Activated CD4-positive, alpha-beta T cell treated with anti-CD3 and anti-CD28 coated beads, Interleukin-2, amount 50 U/mL, for 4 hours (primary cell): ENCODE measurements around the gene AUTS2.

Source experiments
- DNase-seq, 2 experiments: peaks; one replicate each; pipeline ENCODE4 v3.0.0-alpha.2; 2020

AUTS2 gene

GRCh38 chr7:69736126-69736810, 138.0 kb downstream of the AUTS2 start:
- DNase-seq = no peak

GRCh38 chr7:69738396-69738951, 140.2 kb downstream of the AUTS2 start:
- DNase-seq = no peak

DNA sequence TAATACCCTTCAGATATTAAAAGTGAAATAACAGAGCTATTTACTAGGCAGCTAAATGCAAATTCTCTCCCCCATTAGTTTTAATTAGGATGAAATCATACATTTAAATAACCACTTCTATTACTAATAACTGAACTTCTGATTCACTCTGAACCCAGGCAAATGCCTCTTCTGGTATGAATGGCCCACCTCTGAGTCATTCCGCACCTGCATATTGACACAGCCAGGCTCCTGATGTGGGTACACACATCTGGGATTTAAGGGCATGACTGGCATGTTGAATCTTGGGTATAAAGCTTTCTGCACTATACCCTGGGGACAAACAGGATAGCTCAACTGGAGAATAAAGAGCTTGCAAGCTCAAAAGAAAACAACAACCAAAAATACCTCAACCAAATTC, 140.9 kb downstream of the AUTS2 start:
- no peak for DNase-seq

GRCh38 chr7:69739931-69740431, 141.7 kb downstream of the AUTS2 start:
- no peak for DNase-seq

- DNase-seq = no peak
Observed at GRCh38 chr7:69742237-69742636, 144.0 kb downstream of the AUTS2 start.

DNA sequence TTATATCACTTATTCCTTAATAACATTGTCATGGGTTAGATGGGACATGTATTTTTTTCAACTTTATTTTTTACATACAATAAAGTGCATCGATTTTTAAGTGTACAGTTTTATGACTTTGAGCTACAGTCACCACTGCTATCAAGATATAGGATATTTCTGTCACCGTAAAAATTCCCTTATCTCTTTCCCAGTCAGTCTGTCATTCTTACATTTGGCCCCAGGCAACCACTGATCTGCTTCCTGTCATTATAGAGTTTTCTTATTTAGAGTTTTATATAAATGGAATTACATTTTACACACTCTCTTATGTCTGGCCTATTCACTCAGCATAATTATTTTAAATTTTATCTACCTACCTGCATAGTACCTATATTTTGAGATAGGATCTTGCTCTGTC, 145.2 kb downstream of the AUTS2 start:
- no peak for DNase-seq

GRCh38 chr7:69744026-69744425, 145.8 kb downstream of the AUTS2 start:
- no peak for DNase-seq

DNA sequence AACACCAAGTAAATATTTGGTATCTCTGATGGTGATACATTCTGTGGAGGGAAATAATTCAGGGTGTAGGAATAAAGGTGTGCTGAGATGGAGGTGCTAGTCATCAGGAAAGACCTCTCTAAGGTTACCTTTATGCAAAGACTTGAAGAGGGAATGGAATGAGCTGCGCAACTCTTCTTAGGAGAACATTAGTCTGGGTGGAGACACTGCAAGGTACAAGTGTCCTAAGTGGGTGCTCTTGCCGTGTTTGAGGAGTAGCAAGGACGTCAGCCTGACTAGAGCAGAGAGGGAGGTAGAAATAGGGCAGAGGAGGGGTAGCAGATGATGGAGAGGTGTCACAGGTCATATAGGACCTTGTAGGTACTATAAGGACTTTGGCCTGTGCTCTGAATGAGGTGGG, 148.1 kb downstream of the AUTS2 start:
- no peak for DNase-seq

DNA sequence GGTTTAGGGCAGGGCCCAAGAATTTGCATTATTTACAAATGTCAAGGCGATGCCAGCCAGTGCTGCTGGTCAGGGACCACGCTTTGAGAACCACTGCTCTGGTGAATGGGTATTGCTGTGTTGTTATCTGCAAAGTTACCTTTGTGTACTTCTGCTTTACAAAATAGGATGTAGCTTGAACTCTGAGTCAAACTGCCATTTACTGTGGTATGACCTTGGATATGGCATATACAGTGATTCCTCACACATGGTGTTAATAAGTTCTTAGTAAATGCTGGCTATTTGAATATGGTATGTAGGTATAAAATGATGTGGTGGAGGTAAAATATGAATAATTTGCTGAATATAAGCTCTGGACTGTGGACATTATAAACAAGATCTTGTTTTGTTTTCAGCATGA, 148.9 kb downstream of the AUTS2 start:
- DNase-seq = no peak

GRCh38 chr7:69748530-69748929, 150.3 kb downstream of the AUTS2 start:
- no peak for DNase-seq

DNA sequence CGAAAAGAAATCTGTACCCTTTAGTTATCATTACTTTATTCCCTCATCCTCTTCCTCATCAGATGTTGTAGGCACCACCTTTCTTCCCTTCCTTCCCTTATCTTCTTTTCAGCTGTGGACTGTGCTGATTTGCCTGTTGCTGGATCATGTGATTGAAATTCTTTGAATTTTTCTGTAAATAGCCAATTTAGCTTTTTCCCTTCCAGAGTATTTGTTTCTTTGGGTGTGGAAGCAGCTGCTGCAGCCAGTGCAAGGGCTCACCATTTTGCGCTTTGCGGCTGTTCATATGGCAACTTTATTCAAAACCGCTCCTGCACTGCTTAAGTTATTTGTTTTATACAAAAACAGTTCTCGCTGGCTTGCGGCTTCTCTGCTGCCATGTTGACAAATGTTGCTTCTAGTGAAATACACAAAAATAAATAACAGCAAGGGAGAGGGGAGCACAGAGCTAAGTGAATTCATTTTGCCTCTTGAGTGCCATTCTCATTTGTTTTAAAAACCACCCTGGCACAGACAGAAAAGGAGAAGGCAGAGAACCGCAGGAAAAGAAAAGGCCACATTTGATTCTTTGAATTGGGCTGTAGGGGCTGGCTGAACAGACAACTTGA, 151.2 kb downstream of the AUTS2 start:
- DNase-seq = no peak

DNA sequence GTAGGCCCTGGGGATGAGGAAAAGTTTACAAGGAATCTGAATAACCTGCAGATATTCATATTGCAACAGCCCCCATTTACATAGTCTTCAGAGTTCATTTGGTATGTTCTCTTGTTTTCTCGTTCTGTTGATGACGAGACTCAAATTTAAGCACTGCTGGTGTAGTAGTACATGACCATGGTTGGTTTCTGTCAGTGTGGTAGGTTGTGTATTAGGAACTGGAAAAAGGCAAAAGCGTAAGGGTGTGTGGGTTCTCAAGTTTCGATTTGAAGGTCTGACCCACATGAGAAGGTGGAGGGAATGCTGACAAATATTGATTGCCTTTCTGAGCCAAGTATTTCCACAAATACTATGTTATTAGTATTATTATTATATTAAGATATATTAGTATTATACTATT, 151.7 kb downstream of the AUTS2 start:
- DNase-seq = no peak

GRCh38 chr7:69751026-69751425, 152.8 kb downstream of the AUTS2 start:
- no peak for DNase-seq

DNA sequence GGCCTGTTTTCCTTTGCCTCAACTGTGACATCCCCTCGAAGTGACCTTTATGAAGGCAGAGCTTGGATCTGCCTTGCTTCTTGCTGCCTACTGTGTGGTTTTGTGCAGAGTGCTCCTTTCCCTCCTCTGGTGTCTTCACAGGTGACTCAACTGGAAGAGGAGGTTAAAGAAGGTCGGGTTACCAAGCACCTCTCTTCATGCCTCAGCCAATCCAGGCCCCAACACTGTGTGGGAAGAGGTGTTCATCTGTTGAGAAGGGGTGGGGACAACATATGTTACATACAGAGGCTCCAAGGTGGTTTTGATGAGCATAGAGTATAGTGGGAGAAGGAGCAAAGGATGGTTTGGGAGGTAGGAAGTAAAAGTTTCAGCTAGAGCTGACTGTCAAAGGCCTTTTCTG, 155.7 kb downstream of the AUTS2 start:
- DNase-seq = no peak

- no peak for DNase-seq
Observed at GRCh38 chr7:69754476-69754875, 156.2 kb downstream of the AUTS2 start.

- no peak for DNase-seq
Observed at GRCh38 chr7:69756235-69756634, 158.0 kb downstream of the AUTS2 start.

GRCh38 chr7:69757528-69757927, 159.3 kb downstream of the AUTS2 start:
- no peak for DNase-seq

DNA sequence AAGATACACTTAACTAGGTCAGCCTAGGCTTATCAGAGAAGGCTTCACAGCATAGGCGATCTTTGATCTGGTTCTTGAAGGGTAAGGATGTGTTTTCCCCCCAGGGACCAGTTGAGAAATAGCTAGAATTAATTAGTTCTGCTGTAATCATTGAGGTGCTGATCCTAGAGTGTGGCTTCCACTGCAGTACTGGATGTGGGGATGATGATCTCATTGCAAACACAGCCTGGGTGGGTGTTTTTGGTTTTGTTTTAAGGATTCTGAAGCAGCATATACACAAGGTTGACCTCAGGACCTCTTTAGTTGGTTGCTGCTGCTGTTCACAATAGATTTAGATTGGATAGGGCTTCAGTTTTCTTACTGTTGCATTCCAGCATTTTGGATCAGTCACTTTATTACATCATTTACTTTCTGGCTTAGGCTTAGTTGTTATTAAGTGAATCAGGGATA, 159.7 kb downstream of the AUTS2 start:
- no peak for DNase-seq

- no peak for DNase-seq
Observed at GRCh38 chr7:69759373-69759772, 161.1 kb downstream of the AUTS2 start.

DNA sequence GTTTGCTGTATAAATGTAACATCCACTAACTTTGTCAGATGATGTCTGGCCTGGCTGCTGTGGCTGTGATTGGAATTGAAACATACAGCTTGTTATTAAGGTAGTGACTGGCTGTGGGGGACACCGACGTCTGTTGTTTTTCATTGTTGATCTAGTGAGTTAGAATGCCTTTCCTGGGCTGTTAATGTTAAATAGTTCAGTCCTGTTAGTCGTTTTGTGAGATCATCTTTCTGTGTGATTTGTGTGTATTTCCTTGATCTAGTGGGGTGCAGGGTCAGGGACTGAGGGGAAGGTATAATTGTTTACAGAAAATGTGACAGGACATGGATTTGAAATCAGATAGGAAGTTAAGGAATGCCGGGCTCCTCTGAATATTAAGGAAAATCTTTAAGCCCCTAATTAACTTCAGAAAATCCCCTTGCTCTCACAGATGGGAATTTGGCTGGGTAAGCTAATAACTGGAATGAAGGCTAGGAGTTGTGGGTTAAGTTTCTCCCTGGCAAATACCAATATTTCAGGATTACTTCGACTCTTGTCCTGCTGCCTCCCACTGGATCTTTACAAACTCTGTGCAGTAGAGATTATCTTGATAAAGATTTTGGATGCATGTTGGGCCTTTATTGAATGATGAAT, 163.1 kb downstream of the AUTS2 start:
- no peak for DNase-seq

DNA sequence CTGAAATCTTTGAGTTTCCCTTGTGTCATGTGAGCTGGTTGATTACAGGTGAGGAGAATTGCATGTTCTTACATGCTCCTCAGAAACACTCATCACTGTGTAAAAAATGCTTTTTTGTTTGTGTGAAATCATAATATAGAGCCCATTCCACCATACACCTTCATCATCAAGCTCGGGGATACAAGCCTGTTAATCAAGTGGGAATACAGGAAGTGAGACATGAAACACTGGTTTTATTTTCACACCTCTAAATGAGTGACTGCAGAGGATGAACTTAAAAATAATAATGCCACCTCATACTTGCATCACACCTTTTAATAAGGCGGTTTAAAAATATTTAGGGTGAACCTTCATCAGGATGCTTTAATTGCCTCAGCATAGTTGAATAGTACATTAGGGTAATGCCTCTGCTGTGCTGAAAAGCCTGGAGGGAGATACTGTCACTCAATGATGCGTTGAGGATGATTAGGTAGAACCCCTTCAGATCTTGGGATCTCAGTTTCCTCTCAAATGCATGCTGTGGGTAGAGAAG, 164.6 kb downstream of the AUTS2 start:
- no peak for DNase-seq

DNA sequence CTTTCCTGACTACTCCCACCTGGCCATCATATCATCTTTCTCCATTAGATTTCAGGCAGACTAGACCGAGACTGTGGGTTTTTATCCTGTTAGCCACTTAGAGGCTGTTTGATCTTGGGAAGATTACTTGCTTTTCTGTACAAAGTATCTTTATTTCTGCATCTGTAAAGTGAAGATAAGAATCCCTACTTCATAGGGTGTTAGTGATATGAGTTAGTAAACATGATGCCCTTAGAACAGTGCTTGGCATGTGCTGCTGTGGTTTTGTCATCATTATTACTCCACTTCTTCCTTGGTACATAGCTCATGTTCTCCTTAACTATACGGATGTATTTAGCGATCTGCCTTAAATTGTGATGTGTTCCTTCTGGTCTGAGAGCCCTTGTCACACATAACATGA, 165.2 kb downstream of the AUTS2 start:
- no peak for DNase-seq

DNA sequence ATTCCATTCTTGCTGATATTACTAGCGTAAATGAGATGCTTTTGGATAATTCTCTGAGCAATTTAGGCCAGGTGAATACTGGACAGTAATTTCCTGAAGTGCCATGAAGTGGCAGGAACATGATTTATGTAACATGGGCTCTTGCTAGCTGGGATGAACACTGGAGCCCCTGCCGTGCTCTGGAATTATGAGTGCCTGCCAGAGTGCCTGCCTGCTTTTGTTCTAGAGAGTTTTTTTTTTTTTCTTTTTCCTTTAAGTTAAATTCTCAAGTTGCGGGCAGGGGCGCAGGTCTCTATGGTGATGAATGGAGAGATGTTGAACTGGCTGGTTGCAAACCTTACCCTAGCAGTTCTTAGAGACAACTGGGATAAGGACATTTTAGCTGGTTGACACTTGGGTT, 165.9 kb downstream of the AUTS2 start:
- DNase-seq = no peak

DNA sequence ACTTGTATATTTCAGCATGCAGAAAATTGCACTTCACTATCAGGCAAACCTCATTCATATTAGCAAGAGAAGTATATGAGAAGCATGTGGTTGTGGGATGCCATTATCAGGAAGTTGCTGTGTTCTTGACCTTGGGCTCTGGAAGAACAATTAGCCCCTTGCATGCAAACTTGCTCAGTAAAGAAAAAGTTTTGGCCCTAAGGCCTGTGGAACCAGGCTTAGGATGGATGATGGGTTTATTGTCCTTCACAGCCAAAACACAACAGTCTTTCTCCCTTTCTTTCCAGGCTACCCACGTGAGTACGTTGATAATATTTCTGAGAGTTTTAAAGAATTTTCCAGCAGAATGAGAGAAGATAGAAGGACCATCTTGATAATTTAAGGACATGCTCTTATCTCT, 166.4 kb downstream of the AUTS2 start:
- DNase-seq = no peak
